K562 (cell line): ENCODE results near the gene ZNF474. TPM values are rescaled to one million over a fixed set of nuclear protein-coding genes. Genes with fewer than 3 reads are reported as not detected.

ENCODE experiments used
- ATAC-seq: fragments of 200-7000 bp; cut with Tn5 transposase; 3 replicates; pipeline ENCODE4 v1.9.1; 2020; ENCODE audit warnings: moderate library complexity
- BruUV-seq: library from RNA; stranded (reverse); fragments of 400-500 nt; replicated peaks from 2 replicates; lab custom pipeline; 2021; lab: Mats Ljungman, UMichigan
- CTCF ChIA-PET: fragments of 300-600 bp; formaldehyde crosslinking; extraction: SDS; loops from one replicate; lab custom pipeline; 2021; ENCODE audit warnings: low intra/inter-chr PET ratio; lab: Yijun Ruan, JAX
- POLR2A ChIA-PET: fragments of 300-600, 350-650 bp; sonication (Branson Sonifier 250); formaldehyde crosslinking; extraction: SDS; loops from one replicate; lab custom pipeline; 2021; ENCODE audit warnings: antibody characterized with exemption, inconsistent platforms; lab: Yijun Ruan, JAX
- DNase-seq, 4 experiments: peaks; one replicate each; pipeline versions ENCODE4 v3.0.0 to v3.0.0-alpha.2; 2011 to 2018; ENCODE audit warnings: low spot score in 3 of 4, mixed read lengths in 3 of 4; ENCODE audit errors: extremely low read depth in 1 of 4
- FAIRE-seq: peaks from 2 replicates; lab custom pipeline; 2011; peaks lifted over from hg19 to GRCh38; lab: Jason Lieb, UNC
- H2AFZ ChIP-seq: 2 replicates; pipeline ENCODE4 v1.6.0; 2011; ENCODE audit warnings: low read depth, low read length, control low read depth, inconsistent platforms
- H3K27ac ChIP-seq: fragments of 200-600 bp; 3 replicates; pipeline ENCODE4 v1.8.0; 2011; ENCODE audit warnings: low read depth, mild to moderate bottlenecking, control low read depth, inconsistent platforms, low read length, moderate library complexity, mixed read lengths; ENCODE audit errors: extremely low read depth
- H3K27me3 ChIP-seq, 2 experiments: fragments of 300-600 bp in 1 of 2; 2 replicates in 1 of 2; 3 replicates in 1 of 2; pipeline versions ENCODE4 v1.6.0 to v1.8.0; 2011; ENCODE audit warnings: inconsistent platforms in 2 of 2, low read length in 2 of 2, mild to moderate bottlenecking in 1 of 2, mixed read lengths in 1 of 2, moderate library complexity in 1 of 2; ENCODE audit not compliant: control insufficient read depth in 2 of 2, insufficient read depth in 2 of 2
- H3K36me3 ChIP-seq: fragments of 300-600 bp; 3 replicates; pipeline ENCODE4 v1.8.0; 2011; ENCODE audit warnings: mild to moderate bottlenecking, low read length, inconsistent platforms; ENCODE audit not compliant: control insufficient read depth, insufficient read depth
- H3K4me1 ChIP-seq, 2 experiments: fragments of 200-600 bp in 1 of 2; replicated peaks in 1 of 2; 2 replicates in 1 of 2; 3 replicates in 1 of 2; pipeline versions ENCODE4 v1.5.1 to v1.8.0; 2011; ENCODE audit warnings: inconsistent platforms in 2 of 2, low read length in 2 of 2, mild to moderate bottlenecking in 1 of 2, mixed read lengths in 1 of 2, moderate library complexity in 1 of 2; ENCODE audit not compliant: control insufficient read depth in 2 of 2, insufficient read depth in 2 of 2
- H3K4me2 ChIP-seq: 2 replicates; pipeline ENCODE4 v1.6.1; 2011; ENCODE audit warnings: low read length, control low read depth, inconsistent platforms, mixed read lengths; ENCODE audit not compliant: insufficient read depth
- H3K4me3 ChIP-seq: fragments of 200-600 bp; sonication (generic), shearing (Covaris generic); 2 replicates; pipeline ENCODE4 v1.5.1; 2016; ENCODE audit warnings: control low read depth, inconsistent platforms
- H3K79me2 ChIP-seq: fragments of 200-600 bp; 3 replicates; pipeline ENCODE4 v1.8.0; 2011; ENCODE audit warnings: low read length, inconsistent platforms; ENCODE audit not compliant: control insufficient read depth, insufficient read depth
- H3K9ac ChIP-seq, 2 experiments: 2 replicates each; pipeline versions ENCODE4 v1.6.0 to v1.6.1; 2011; ENCODE audit warnings: low read depth in 2 of 2, low read length in 2 of 2, control low read depth in 1 of 2, inconsistent platforms in 1 of 2, mild to moderate bottlenecking in 1 of 2, mixed read lengths in 1 of 2; ENCODE audit not compliant: insufficient read depth in 1 of 2
- H3K9me1 ChIP-seq: one replicate; pipeline ENCODE4 v1.6.0; 2011; ENCODE audit warnings: inconsistent platforms, mild to moderate bottlenecking, low read length, moderate library complexity; ENCODE audit not compliant: control insufficient read depth, insufficient read depth
- H3K9me3 ChIP-seq: replicated peaks from 2 replicates; pipeline ENCODE4 v1.5.1; 2011; ENCODE audit warnings: low read depth, low read length, inconsistent platforms; ENCODE audit not compliant: control insufficient read depth, insufficient read depth
- H4K20me1 ChIP-seq: replicated peaks from 2 replicates; pipeline ENCODE4 v1.6.1; 2011; ENCODE audit warnings: low read length, inconsistent platforms, mixed read lengths; ENCODE audit not compliant: control insufficient read depth, insufficient read depth
- ARID2 ChIP-seq: fragments of 450-650 bp; IDR thresholded peaks from 2 replicates; pipeline ENCODE4 v1.6.1; 2017; ENCODE audit warnings: antibody characterized with exemption, mild to moderate bottlenecking
- ATF4 ChIP-seq: fragments of 450-650 bp; formaldehyde crosslinking; IDR thresholded peaks from 2 replicates; pipeline ENCODE4 v1.4.0; 2022; ENCODE audit warnings: mild to moderate bottlenecking, moderate library complexity
- BDP1 ChIP-seq: IDR thresholded peaks from 3 replicates; pipeline ENCODE4 v1.6.1; 2011; ENCODE audit not compliant: insufficient read length, insufficient read depth
- CCNT2 ChIP-seq: IDR thresholded peaks from 2 replicates; pipeline ENCODE4 v1.6.1; 2011; ENCODE audit warnings: borderline replicate concordance, low read depth, mild to moderate bottlenecking, moderate library complexity, mixed read lengths, low read length; ENCODE audit not compliant: insufficient read length; ENCODE audit errors: extremely low read depth
- DDX20 ChIP-seq: fragments of 450-650 bp; IDR thresholded peaks from 2 replicates; pipeline ENCODE4 v1.6.1; 2016; ENCODE audit warnings: missing genetic modification characterization, low read depth, mild to moderate bottlenecking, missing compliant biosample characterization, moderate library complexity
- E2F5 ChIP-seq: sonication (generic); formaldehyde crosslinking; IDR thresholded peaks from 2 replicates; pipeline ENCODE4 v1.8.0; 2022; ENCODE audit warnings: mild to moderate bottlenecking, missing genetic modification reagents
- ELF2 ChIP-seq: fragments of 250-450 bp; sonication (Bioruptor Pico); IDR thresholded peaks from 2 replicates; pipeline ENCODE4 v1.5.0; 2021; ENCODE audit warnings: mild to moderate bottlenecking
- MCM7 ChIP-seq, 2 experiments: fragments of 450-650 bp; IDR thresholded peaks; 2 replicates each; pipeline ENCODE4 v1.6.1; 2016 to 2018
- MXI1 ChIP-seq: IDR thresholded peaks from 2 replicates; pipeline ENCODE4 v1.6.1; 2011; ENCODE audit warnings: low read depth, mild to moderate bottlenecking, improper control_type of control experiment, low read length
- PML ChIP-seq: IDR thresholded peaks from 2 replicates; pipeline ENCODE4 v1.6.1; 2012; ENCODE audit warnings: low read length, inconsistent platforms
- RFX7 ChIP-seq: fragments of 250-450 bp; sonication (Bioruptor Pico); IDR thresholded peaks from 2 replicates; pipeline ENCODE4 v1.5.1; 2021; ENCODE audit warnings: mild to moderate bottlenecking
- TCF7L2 ChIP-seq: fragments of 150-350 bp; IDR thresholded peaks from 2 replicates; pipeline ENCODE4 v1.6.1; 2016; ENCODE audit warnings: low read depth, mild to moderate bottlenecking, low read length, moderate library complexity
- ZNF124 ChIP-seq: sonication (generic); formaldehyde crosslinking; IDR thresholded peaks from 2 replicates; pipeline ENCODE4 v1.8.1; 2022; ENCODE audit warnings: missing genetic modification reagents
- ZNF143 ChIP-seq: sonication (generic); formaldehyde crosslinking; IDR thresholded peaks from 2 replicates; pipeline ENCODE4 v1.9.0; 2022; ENCODE audit warnings: mild to moderate bottlenecking, missing genetic modification reagents
- ZNF23 ChIP-seq: fragments of 250-450 bp; sonication (Bioruptor Pico); IDR thresholded peaks from 2 replicates; pipeline ENCODE4 v1.4.0; 2020; ENCODE audit warnings: mild to moderate bottlenecking
- ZNF232 ChIP-seq: sonication (generic); formaldehyde crosslinking; IDR thresholded peaks from 2 replicates; pipeline ENCODE4 v1.8.0; 2022; ENCODE audit warnings: mild to moderate bottlenecking, missing genetic modification reagents
- in situ Hi-C: fragments of 300-500 bp; cut with MboI; formaldehyde crosslinking; loops from 4 replicates; pipeline ENCODE4 v1.15.0; 2018; ENCODE audit warnings: inconsistent platforms, mixed read lengths
- intact Hi-C: fragments of 100-400 bp; cut with micrococcal nuclease; formaldehyde crosslinking; loops from 2 replicates; pipeline ENCODE4 v1.14.2; 2022
- polyA plus RNA-seq, 8 experiments: library from polyadenylated mRNA; depleted of rRNA in 4 of 8; stranded (reverse) in 5 of 8; unstranded in 3 of 8; fragments of >200 nt; fragmentation: Nextera tagmentation in 2 of 8; fragmentation: Illumina TruSeq in 1 of 8; extraction: Ambion mirVana in 2 of 8; extraction: Trizol in 1 of 8; gene quantifications; 2 replicates each; pipeline versions ENCODE4 v1.2.1 to v1.2.3, GENCODE V29; 2011 to 2014; ENCODE audit warnings: inconsistent platforms in 1 of 8, missing spikeins in 1 of 8
- total RNA-seq, 7 experiments: library from RNA; depleted of rRNA in 6 of 7; stranded (reverse); fragments of >200 nt in 6 of 7; fragmentation: Illumina TruSeq in 2 of 7; extraction: Trizol in 2 of 7; gene quantifications; 2 replicates each; pipeline versions ENCODE4 v1.2.1 to v1.2.3, GENCODE V29; 2011 to 2021; ENCODE audit warnings: low replicate concordance in 1 of 7
- TF ChIP-seq, protein P1 (sequence below): sonication (generic); formaldehyde crosslinking; IDR thresholded peaks from 2 replicates; pipeline ENCODE4 v1.8.1; 2022; ENCODE audit warnings: missing genetic modification reagents
- TF ChIP-seq, protein P2 (sequence below): fragments of 250-450 bp; sonication (Bioruptor Pico); IDR thresholded peaks from 2 replicates; pipeline ENCODE4 v1.8.0; 2022; ENCODE audit warnings: moderate library complexity, mild to moderate bottlenecking, inconsistent platforms

ZNF474 gene
- total and polyA plus RNA-seq, 9 of the 15 experiments (the other 6 are each of a cell fraction or from before 2014, with no cell fraction given): 0.16 to 0.62 (median 0.39) TPM

GRCh38 chr5:122202952-122203351 is 73.6 kb downstream of the ZNF474 start:
- no peak overlapping the region for H3K9ac ChIP-seq
- FAIRE-seq (no peak), DNase-seq (no peak), ATAC-seq (no peak)
- H3K27me3 ChIP-seq: no peaks in the 10 kb centered on the region
- CTCF ChIA-PET: no interaction called here
- no peak overlapping the region for H3K27ac ChIP-seq
- POLR2A ChIA-PET: no interaction called here
- H3K79me2 ChIP-seq: no peaks in the 10 kb centered on the region
- in situ Hi-C loops: no loop called here
- no peak overlapping the region for H3K4me2 ChIP-seq
- no peak overlapping the region for H2AFZ ChIP-seq
- no peaks in the 10 kb centered on the region for H3K9me3 ChIP-seq
- BruUV-seq: no TSS peak
- H3K4me3 ChIP-seq: no peak overlapping the region
- no peaks in the 10 kb centered on the region for H3K4me1 ChIP-seq
- no peaks in the 10 kb centered on the region for H4K20me1 ChIP-seq
- TF ChIP-seq MXI1 (no peak), TCF7L2 (no peak), ZNF143 (CRISPR knock-in tag) (no peak), RFX7 (CRISPR knock-in tag) (no peak), DDX20 (tag) (no peak), ELF2 (CRISPR knock-in tag) (no peak), ZNF124 (CRISPR knock-in tag) (no peak), ARID2 (no peak), ZNF232 (CRISPR knock-in tag) (no peak), ATF4 (CRISPR knock-in tag) (no peak), PML (no peak), MCM7 (IDR thresholded peaks at IDR 0.05) (no peak), ZNF23 (CRISPR knock-in tag) (no peak), CCNT2 (no peak), E2F5 (CRISPR knock-in tag) (no peak), BDP1 (no peak)
- TF ChIP-seq, protein P1, sequence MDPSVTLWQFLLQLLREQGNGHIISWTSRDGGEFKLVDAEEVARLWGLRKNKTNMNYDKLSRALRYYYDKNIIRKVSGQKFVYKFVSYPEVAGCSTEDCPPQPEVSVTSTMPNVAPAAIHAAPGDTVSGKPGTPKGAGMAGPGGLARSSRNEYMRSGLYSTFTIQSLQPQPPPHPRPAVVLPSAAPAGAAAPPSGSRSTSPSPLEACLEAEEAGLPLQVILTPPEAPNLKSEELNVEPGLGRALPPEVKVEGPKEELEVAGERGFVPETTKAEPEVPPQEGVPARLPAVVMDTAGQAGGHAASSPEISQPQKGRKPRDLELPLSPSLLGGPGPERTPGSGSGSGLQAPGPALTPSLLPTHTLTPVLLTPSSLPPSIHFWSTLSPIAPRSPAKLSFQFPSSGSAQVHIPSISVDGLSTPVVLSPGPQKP (CRISPR knock-in tag): no peak
- TF ChIP-seq, protein P2, sequence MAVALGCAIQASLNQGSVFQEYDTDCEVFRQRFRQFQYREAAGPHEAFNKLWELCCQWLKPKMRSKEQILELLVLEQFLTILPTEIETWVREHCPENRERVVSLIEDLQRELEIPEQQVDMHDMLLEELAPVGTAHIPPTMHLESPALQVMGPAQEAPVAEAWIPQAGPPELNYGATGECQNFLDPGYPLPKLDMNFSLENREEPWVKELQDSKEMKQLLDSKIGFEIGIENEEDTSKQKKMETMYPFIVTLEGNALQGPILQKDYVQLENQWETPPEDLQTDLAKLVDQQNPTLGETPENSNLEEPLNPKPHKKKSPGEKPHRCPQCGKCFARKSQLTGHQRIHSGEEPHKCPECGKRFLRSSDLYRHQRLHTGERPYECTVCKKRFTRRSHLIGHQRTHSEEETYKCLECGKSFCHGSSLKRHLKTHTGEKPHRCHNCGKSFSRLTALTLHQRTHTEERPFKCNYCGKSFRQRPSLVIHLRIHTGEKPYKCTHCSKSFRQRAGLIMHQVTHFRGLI (CRISPR knock-in tag): no peak
- H3K36me3 ChIP-seq: no peaks in the 10 kb centered on the region
- intact Hi-C loops: no loop called here
- no peaks in the 10 kb centered on the region for H3K9me1 ChIP-seq
